Measurements from ENCODE around the gene NFAM1. TPM values are rescaled to one million over a fixed set of nuclear protein-coding genes. Genes with fewer than 3 reads are reported as not detected.
A peak's percentile ranks its signal among the peaks of the same experiment; 100 is the strongest.

Gene NFAM1
- total and polyA plus RNA-seq, 2 of the 4 experiments (the other 2 are of a cell fraction) = not detected

DNA sequence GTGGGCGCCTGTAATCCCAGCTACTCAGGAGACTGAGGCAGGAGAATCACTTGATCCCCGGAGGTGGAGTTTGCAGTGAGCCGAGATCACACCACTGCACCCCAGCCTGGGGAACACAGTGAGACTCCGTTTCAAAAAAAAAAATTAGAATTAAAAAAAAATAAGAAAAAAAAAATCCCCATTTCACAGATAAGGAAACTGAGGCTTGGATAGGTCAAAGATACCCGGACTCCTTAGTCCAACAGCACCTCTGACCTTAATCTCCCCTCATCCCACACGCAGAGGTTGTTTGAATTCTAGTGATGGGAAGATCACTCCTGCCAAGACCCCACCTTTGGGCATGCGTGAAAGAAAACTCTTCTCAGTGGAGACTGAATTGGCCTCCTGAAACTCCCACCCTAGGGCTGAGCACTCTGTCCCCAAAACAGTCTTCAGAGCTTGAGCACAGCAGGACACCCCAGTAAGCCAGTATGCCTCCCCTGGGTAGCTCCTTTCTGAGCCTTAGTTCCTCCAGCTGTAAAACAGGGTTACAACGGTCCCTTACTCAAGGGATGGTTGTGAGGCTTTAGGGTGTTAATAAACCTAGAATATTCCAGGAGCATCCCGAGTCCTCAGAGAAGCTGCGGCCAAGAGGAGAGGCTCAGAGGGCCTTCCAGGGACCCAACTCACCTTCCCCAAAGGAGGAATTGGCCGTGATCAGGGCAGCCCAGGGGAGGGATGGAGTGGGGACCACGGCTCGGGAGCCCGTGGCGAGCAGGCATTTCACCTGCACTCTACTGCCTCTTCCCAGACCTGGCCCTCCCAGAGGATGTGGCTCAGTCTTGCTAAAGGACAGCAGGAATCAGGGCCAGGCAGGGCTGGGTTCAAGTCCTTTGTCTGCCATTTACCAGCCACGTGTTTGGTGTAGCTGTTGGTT is 73.3 kb downstream of the NFAM1 start:
- dilution Hi-C loops (cut with HindIII; ENCODE audit: low sequenced_read_pairs, unreplicated experiment) = no loop called here
- Histone ChIP-seq H2AK5ac (ENCODE audit: low read depth, low read length) (no peak overlapping the region), H2BK5ac (ENCODE audit: low read depth, low read length, poor library complexity, severe bottlenecking) (no peak overlapping the region), H2AFZ (replicated peaks; ENCODE audit: low read length, poor library complexity) (peak overlapping the region; percentile 63), H2BK20ac (ENCODE audit: low read depth, low read length) (no peak overlapping the region), H3K9me1 (ENCODE audit: insufficient read depth, low read length) (no peaks in the 10 kb centered on the region), H3K27ac (ENCODE audit: insufficient read depth, low read length) (no peak overlapping the region), H3K36me3 (ENCODE audit: control insufficient read depth, insufficient read depth, low read length) (no peaks in the 10 kb centered on the region), H3K4me3 (ENCODE audit: insufficient read depth, low read depth, low read length) (no peak overlapping the region), H4K91ac (ENCODE audit: insufficient read depth, low read depth, low read length) (no peak overlapping the region), H3K27me3 (ENCODE audit: control insufficient read depth, insufficient read depth, low read length) (peaks cover 43% of the 10 kb centered on the region), H4K5ac (ENCODE audit: low read depth, low read length) (no peak overlapping the region), H3K9me3 (ENCODE audit: control insufficient read depth, insufficient read depth, low read length) (no peaks in the 10 kb centered on the region), H2BK120ac (ENCODE audit: low read depth, low read length) (no peak overlapping the region), H2AK9ac (replicated peaks; ENCODE audit: low read depth, low read length, poor library complexity) (no peak overlapping the region), H3K4ac (ENCODE audit: low read depth, low read length) (no peak overlapping the region), H3K9ac (ENCODE audit: low read depth, low read length) (no peak overlapping the region), H4K8ac (ENCODE audit: low read depth in 2 of 2, low read length in 2 of 2) (no peak overlapping the region), H3K18ac (ENCODE audit: low read depth, low read length) (no peak overlapping the region), H3K79me1 (ENCODE audit: low read depth in 1 of 2, low read length in 2 of 2) (no peaks in the 10 kb centered on the region), H3K4me1 (ENCODE audit: control insufficient read depth, insufficient read depth, low read length) (no peaks in the 10 kb centered on the region), H3K56ac (ENCODE audit: extremely low read depth, insufficient read depth, low read length) (no peak overlapping the region), H2BK15ac (ENCODE audit: low read depth, low read length) (no peak overlapping the region), H3K4me2 (ENCODE audit: low read depth, low read length) (no peak overlapping the region), H3K14ac (replicated peaks; ENCODE audit: low read depth, low read length) (no peak overlapping the region), H3K23ac (ENCODE audit: low read depth, low read length) (no peak overlapping the region), H4K20me1 (ENCODE audit: insufficient read depth, low read length) (no peaks in the 10 kb centered on the region)
- POLR2A ChIA-PET (ENCODE audit: unreplicated experiment) = interaction anchor here (1.5 kb wide), 1 partner anchor 10 kb away, joined by 3 read pairs; no protein-coding TSS in a partner anchor
- ATAC-seq (ENCODE audit: low read depth) (no peak), DNase-seq (no peak)
- CTCF ChIA-PET = no interaction called here
- intact Hi-C loops (cut with micrococcal nuclease) = no loop called here
- in situ Hi-C loops (cut with MboI; ENCODE audit: low sequenced_read_pairs) = no loop called here
- WGBS, 2 experiments (ENCODE audit: extremely low coverage in 2 of 2, insufficient read length in 1 of 2) = no CpG with 5 or more reads among the region's 16 CpGs
- TF ChIP-seq RAD21 (IDR thresholded peaks at IDR 0.05; ENCODE audit: low read length) = no peak
- TF ChIP-seq RCOR1 (IDR thresholded peaks at IDR 0.05; ENCODE audit: insufficient replicate concordance, low read length) = no peak
- TF ChIP-seq, protein P1, sequence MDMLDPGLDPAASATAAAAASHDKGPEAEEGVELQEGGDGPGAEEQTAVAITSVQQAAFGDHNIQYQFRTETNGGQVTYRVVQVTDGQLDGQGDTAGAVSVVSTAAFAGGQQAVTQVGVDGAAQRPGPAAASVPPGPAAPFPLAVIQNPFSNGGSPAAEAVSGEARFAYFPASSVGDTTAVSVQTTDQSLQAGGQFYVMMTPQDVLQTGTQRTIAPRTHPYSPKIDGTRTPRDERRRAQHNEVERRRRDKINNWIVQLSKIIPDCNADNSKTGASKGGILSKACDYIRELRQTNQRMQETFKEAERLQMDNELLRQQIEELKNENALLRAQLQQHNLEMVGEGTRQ (IDR thresholded peaks at IDR 0.05; ENCODE audit: low read depth, low read length) = no peak
- no peak for TF ChIP-seq MAFK (IDR thresholded peaks at IDR 0.05; ENCODE audit: low read depth, low read length)
- TF ChIP-seq FOS (IDR thresholded peaks at IDR 0.05; ENCODE audit: low read depth, low read length) = no peak
- TF ChIP-seq SMC3 (IDR thresholded peaks at IDR 0.05; ENCODE audit: low read depth, low read length) = no peak
- TF ChIP-seq MAZ (IDR thresholded peaks at IDR 0.05; ENCODE audit: borderline replicate concordance, low read depth, low read length) = no peak
- TF ChIP-seq, protein P2, sequence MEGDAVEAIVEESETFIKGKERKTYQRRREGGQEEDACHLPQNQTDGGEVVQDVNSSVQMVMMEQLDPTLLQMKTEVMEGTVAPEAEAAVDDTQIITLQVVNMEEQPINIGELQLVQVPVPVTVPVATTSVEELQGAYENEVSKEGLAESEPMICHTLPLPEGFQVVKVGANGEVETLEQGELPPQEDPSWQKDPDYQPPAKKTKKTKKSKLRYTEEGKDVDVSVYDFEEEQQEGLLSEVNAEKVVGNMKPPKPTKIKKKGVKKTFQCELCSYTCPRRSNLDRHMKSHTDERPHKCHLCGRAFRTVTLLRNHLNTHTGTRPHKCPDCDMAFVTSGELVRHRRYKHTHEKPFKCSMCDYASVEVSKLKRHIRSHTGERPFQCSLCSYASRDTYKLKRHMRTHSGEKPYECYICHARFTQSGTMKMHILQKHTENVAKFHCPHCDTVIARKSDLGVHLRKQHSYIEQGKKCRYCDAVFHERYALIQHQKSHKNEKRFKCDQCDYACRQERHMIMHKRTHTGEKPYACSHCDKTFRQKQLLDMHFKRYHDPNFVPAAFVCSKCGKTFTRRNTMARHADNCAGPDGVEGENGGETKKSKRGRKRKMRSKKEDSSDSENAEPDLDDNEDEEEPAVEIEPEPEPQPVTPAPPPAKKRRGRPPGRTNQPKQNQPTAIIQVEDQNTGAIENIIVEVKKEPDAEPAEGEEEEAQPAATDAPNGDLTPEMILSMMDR (conservative IDR thresholded peaks at IDR 0.05; ENCODE audit: low read depth, low read length) = no peak
- TF ChIP-seq, protein P3, sequence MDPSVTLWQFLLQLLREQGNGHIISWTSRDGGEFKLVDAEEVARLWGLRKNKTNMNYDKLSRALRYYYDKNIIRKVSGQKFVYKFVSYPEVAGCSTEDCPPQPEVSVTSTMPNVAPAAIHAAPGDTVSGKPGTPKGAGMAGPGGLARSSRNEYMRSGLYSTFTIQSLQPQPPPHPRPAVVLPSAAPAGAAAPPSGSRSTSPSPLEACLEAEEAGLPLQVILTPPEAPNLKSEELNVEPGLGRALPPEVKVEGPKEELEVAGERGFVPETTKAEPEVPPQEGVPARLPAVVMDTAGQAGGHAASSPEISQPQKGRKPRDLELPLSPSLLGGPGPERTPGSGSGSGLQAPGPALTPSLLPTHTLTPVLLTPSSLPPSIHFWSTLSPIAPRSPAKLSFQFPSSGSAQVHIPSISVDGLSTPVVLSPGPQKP (IDR thresholded peaks at IDR 0.05; ENCODE audit: borderline replicate concordance, low read depth, low read length) = no peak
- no peak for TF ChIP-seq MXI1 (IDR thresholded peaks at IDR 0.05; ENCODE audit: borderline replicate concordance, low read depth, low read length)
- no peak for TF ChIP-seq CEBPB (IDR thresholded peaks at IDR 0.05; ENCODE audit: low read depth, low read length)
- no peak for TF ChIP-seq RFX5 (IDR thresholded peaks at IDR 0.05; ENCODE audit: low read depth, low read length)
- TF ChIP-seq BHLHE40 (IDR thresholded peaks at IDR 0.05; ENCODE audit: low read depth, low read length) = no peak
- no peak for TF ChIP-seq POLR2A (IDR thresholded peaks at IDR 0.05; ENCODE audit: low read depth, low read length)
- TF ChIP-seq CHD1 (IDR thresholded peaks at IDR 0.05; ENCODE audit: low read depth, low read length) = no peak
- BruUV-seq (replicated peaks) = no TSS peak

Measured in IMR-90 (cell line).